Measurements from ENCODE around the gene SLC35G3.

GRCh38 chr17:35183332-35183731 lies 10.9 kb downstream of the SLC35G3 start:
- no peak for TF ChIP-seq CTCF (IDR thresholded peaks at IDR 0.05)
- TF ChIP-seq POLR2A (IDR thresholded peaks at IDR 0.05), result no peak
